HG03196 (cell line): Measurements from ENCODE around the gene ZIC1.

Experiments
- ATAC-seq: cut with Tn5 transposase; IDR thresholded peaks from one replicate; pipeline ENCODE4 v1.9.1; 2021; ENCODE audit not compliant: unreplicated experiment

ZIC1 gene

DNA sequence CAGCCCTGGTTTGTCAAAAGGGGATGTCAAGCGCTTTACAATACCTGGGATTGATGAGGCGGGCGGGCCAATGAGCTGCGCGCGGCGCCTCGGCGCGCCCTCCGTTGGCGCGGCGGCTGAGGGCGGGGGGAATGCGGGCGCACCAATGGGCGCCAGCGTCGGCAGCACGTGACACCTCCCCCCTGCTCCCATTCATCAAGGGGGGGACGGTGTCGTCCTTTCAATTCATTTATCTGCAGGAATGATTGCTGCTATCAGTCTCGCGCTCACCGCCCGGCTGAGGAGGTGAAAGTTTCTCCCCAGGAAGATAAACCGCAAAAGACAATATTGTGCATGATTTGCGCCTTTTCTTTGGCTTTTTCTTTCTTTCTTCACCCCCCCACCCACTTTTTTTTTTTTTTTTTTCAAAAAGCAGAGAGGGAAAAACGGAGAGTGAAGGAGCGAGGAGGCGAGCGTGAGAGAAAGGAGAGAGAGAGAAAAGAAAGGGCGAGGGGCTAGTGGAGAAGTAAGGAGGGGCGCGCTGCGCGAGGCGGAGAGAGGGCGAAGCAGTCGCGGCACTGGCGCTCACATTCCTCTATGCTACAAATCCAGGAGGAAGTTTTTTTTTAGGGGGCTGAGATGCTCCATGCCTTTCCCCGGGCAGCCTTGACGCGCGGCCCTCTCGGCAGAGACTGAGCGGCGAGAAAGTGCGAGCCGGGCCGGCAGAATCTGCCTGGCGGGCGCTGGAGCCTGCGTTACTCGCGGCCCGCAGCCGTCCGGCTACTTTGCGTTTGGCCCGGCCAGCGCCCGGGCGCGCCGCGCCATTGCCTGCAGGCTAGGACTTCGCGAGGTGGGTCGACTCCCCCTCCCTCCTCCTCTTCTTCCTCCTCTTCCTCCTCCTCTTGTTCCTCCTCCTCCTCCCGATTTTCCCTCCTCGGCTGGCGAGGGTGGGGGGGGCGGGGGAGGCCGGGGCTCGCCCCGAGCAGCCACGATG is at the start of gene ZIC1:
Gene ZIC1, plus strand, starts transcription at position 223 of the 973 bp plus-strand sequence. Its CDS starts 748 bp downstream, at position 971.
- ATAC-seq = no peak

- ATAC-seq = no peak
Measured at GRCh38 chr3:147360051-147360439, 49.1 kb upstream of the ZIC1 start.

DNA sequence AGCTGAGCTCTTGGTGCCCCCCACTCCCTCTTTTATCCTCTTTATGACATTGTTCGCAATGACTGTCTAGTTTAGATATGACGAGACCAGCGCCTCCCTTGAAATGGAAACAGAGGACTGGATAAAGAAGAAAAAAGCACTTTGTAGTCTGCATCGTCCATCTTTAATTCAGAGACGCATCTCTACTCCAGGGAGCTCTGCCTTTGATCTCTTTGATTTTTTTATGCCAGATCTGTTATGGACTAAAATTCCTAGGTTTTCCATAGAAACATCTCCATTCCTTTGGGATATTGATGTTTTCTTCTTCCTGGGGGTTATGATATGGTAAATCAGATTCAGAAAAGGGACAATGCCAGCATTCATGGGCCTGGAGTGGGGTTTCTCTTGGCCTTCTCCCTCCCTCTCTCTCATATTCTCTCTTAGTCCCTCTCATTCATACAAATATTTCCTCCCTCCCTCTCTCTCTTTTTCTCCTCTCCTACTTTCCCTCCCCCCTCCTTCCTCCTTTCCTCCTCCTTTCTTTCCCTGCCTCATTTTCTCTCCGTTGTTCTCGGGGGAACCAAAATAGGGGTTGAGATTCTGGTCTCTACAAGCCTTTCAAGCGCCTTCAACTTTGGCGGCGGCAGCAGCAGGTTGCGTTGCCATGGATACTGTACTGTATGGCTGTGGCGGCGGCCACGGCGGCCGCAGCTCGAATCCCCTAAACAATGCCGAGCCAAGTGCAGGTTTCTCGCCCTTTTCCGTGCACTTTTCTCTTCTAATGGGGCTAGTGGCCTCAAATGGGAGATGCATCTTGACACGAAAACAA is 48.3 kb upstream of the ZIC1 start:
- no peak for ATAC-seq

- no peak for ATAC-seq
Measured at GRCh38 chr3:147361454-147362420, 47.4 kb upstream of the ZIC1 start.

DNA sequence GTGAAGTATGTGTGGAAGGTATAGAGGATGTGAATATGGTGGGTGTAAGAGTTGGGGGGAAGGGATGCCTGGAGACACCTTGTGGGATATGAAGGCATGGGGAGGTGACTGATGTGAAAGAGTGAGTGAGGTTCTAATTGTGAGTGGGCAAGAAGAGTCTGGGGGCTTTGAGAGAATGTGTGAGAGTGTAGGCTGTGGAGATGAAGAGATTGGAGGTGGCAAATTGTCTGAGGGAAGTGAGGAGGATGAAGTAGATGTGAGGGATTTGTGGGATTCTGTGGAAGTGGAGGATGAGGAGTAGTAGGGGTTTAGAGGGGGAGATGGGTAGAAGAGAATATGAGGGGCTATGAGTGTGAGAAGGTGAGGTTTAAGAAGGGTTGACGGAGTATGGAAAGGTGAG is 44.4 kb upstream of the ZIC1 start:
- ATAC-seq = no peak

- ATAC-seq = no peak
Measured at GRCh38 chr3:147365196-147366115, 43.7 kb upstream of the ZIC1 start.

GRCh38 chr3:147367676-147368075 is 41.5 kb upstream of the ZIC1 start:
- ATAC-seq = no peak

- ATAC-seq = no peak
Measured at GRCh38 chr3:147368151-147368550, 41.0 kb upstream of the ZIC1 start.

GRCh38 chr3:147368561-147369221 is 40.5 kb upstream of the ZIC1 start:
- ATAC-seq = no peak

- ATAC-seq = no peak
Measured at GRCh38 chr3:147369231-147369630, 39.9 kb upstream of the ZIC1 start.

- no peak for ATAC-seq
Measured at GRCh38 chr3:147369661-147370123, 39.5 kb upstream of the ZIC1 start.

- ATAC-seq = no peak
Measured at GRCh38 chr3:147370349-147370748, 38.8 kb upstream of the ZIC1 start.

- ATAC-seq = no peak
Measured at GRCh38 chr3:147371140-147371539, 38.0 kb upstream of the ZIC1 start.

GRCh38 chr3:147371771-147372340 is 37.3 kb upstream of the ZIC1 start:
- no peak for ATAC-seq

DNA sequence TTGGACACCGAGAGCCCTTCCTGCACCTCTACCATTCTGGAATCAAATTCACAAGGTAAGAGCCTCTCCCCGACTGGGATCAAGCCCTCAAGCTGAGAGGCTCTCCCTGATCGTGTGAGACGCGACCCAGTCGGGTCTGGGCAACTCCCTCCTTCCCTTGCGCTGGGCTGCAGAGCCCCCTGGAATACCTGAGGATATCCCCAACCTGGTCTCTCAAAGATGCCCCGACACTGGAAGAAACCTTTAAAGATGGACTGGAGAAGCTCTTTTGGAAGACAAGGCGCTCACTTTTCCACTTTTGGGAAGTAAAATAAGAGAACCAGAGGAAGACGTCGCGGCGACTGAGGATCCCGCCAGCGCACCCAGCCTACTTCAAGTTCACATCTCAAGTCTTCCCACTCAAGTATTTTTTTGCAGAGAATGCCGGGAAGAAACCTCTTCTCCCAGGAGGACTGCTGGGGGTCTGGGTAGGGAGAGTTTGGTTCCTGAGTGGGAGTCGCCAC is 36.6 kb upstream of the ZIC1 start:
- ATAC-seq = no peak

- ATAC-seq = no peak
Measured at GRCh38 chr3:147373301-147373700, 35.9 kb upstream of the ZIC1 start.

- ATAC-seq = no peak
Measured at GRCh38 chr3:147377412-147378367, 31.5 kb upstream of the ZIC1 start.
